Kidney (tissue), 14 donors: ENCODE results near the gene AATK. TPM values are rescaled to one million over a fixed set of nuclear protein-coding genes. Genes with fewer than 3 reads are reported as not detected.
"Not testable (repeated sequence)": the region's sequence is repeated elsewhere in the genome, so short reads cannot be mapped to it uniquely, and the experiment has no call there.

Experiments used
- DNase-seq, 5 donors: peaks; one replicate each; pipeline ENCODE4 v3.0.0-alpha.2; 2013 to 2020
- FAIRE-seq: peaks from 2 replicates; lab custom pipeline; 2012; peaks lifted over from hg19 to GRCh38; lab: Jason Lieb, UNC
- H3K27ac ChIP-seq, 2 donors: one replicate each; pipeline ENCODE4 v1.7.0; 2013; ENCODE audit warnings: low read depth in 2 of 2, low read length in 2 of 2, inconsistent platforms in 1 of 2
- H3K27me3 ChIP-seq: one replicate; pipeline ENCODE4 v1.7.1; 2013; ENCODE audit warnings: low read length, inconsistent platforms; ENCODE audit not compliant: control insufficient read depth, insufficient read depth
- H3K36me3 ChIP-seq, 3 donors: one replicate each; pipeline versions ENCODE4 v1.7.0 to v1.7.1; 2013; ENCODE audit warnings: low read length in 3 of 3, control low read depth in 1 of 3, inconsistent platforms in 1 of 3; ENCODE audit not compliant: insufficient read depth in 3 of 3, control insufficient read depth in 2 of 3
- H3K4me1 ChIP-seq, 3 donors: one replicate each; pipeline versions ENCODE4 v1.7.0 to v1.7.1; 2013; ENCODE audit warnings: low read length in 3 of 3, inconsistent platforms in 1 of 3, low read depth in 1 of 3; ENCODE audit not compliant: control insufficient read depth in 2 of 3, insufficient read depth in 2 of 3
- H3K4me3 ChIP-seq, 3 donors: one replicate each; pipeline versions ENCODE4 v1.7.0 to v1.8.1; 2013; ENCODE audit warnings: low read length in 3 of 3, control low read depth in 1 of 3, inconsistent platforms in 1 of 3
- H3K9ac ChIP-seq, 3 donors: one replicate each; pipeline versions ENCODE4 v1.7.0 to v1.7.1; 2013; ENCODE audit warnings: low read length in 3 of 3, control low read depth in 1 of 3, inconsistent platforms in 1 of 3
- H3K9me3 ChIP-seq, 3 donors: one replicate each; pipeline versions ENCODE4 v1.7.0 to v1.7.1; 2013; ENCODE audit warnings: low read length in 3 of 3, control low read depth in 1 of 3, inconsistent platforms in 1 of 3; ENCODE audit not compliant: control insufficient read depth in 2 of 3, insufficient read depth in 1 of 3
- CTCF ChIP-seq: IDR thresholded peaks from 3 replicates; pipeline ENCODE4 v1.5.1; 2012; ENCODE audit warnings: mild to moderate bottlenecking, moderate library complexity, borderline replicate concordance; ENCODE audit not compliant: insufficient read depth; ENCODE audit errors: extremely low read depth
- intact Hi-C: fragments of 100-400 bp; cut with DNase I; formaldehyde crosslinking; loops from one replicate; pipeline ENCODE4 v1.11.1; 2022
- polyA plus RNA-seq: library from polyadenylated mRNA; stranded (reverse); fragments of 350-450 nt; fragmentation: Illumina TruSeq; extraction: RNeasy Lipid Tissue Mini Kit (QIAGEN cat#74804); gene quantifications from one replicate; pipeline ENCODE4 v1.2.3, GENCODE V29; 2014; ENCODE audit warnings: low read depth, low replicate concordance; ENCODE audit not compliant: insufficient read depth
- total RNA-seq: library from RNA; stranded (reverse); fragmentation: NEBNext Ultra II Directional; extraction: Animal tissue kit (Norgen Biotek cat#: 25700); gene quantifications from one replicate; pipeline ENCODE4 v1.2.1, GENCODE V29; 2021
- donor health status: control.
- donor health status: control.
- donor health status: control.
- donor health status: control.
- donor health status: control.
- donor health status: DM: yes; HTN: yes; CAD: no.
- donor health status: Normal renal cell carcinoma (clear cell type).

Gene AATK
- total and polyA plus RNA-seq, 2 donors from 2014 or later = 0.65 to 4.2 TPM

- FAIRE-seq (no peak), DNase-seq (peak in 1 of 5 donors; percentile 68)
- no peak overlapping the region for H3K9ac ChIP-seq
Observed at GRCh38 chr17:81157848-81158687, 8.0 kb downstream of the AATK start.

GRCh38 chr17:81156866-81157805 is 8.9 kb downstream of the AATK start:
- Histone ChIP-seq H3K9me3 (no peaks in the 10 kb centered on the region), H3K4me3 (no peak overlapping the region), H3K27me3 (no peaks in the 10 kb centered on the region), H3K36me3 (no peaks in the 10 kb centered on the region), H3K9ac (no peak overlapping the region), H3K4me1 (no peaks in the 10 kb centered on the region), H3K27ac (no peak overlapping the region)
- DNase-seq (peak in 1 of 5 donors; percentile 56), FAIRE-seq (no peak)
- intact Hi-C loops = no loop called here
- TF ChIP-seq CTCF = no peak

More at GRCh38 chr17:81157848-81158687, 8.0 kb downstream of the AATK start:
- no peak overlapping the region for H3K4me3 ChIP-seq
- no peak for TF ChIP-seq CTCF
- no peaks in the 10 kb centered on the region for H3K4me1 ChIP-seq
- H3K9me3 ChIP-seq = no peaks in the 10 kb centered on the region
- no peak overlapping the region for H3K27ac ChIP-seq
- H3K27me3 ChIP-seq = no peaks in the 10 kb centered on the region
- intact Hi-C loops = no loop called here
- H3K36me3 ChIP-seq = no peaks in the 10 kb centered on the region

GRCh38 chr17:81154961-81155360 is 11.1 kb downstream of the AATK start:
- Histone ChIP-seq H3K36me3 (no peaks in the 10 kb centered on the region), H3K9ac (no peak overlapping the region), H3K4me1 (no peaks in the 10 kb centered on the region), H3K27ac (no peak overlapping the region), H3K9me3 (no peaks in the 10 kb centered on the region), H3K4me3 (no peak overlapping the region), H3K27me3 (no peaks in the 10 kb centered on the region)
- no peak for TF ChIP-seq CTCF
- DNase-seq = peak in 1 of 5 donors; percentile 28
- FAIRE-seq = no peak
- intact Hi-C loops = no loop called here

GRCh38 chr17:81154016-81154415 is 12.0 kb downstream of the AATK start:
- H3K27me3 ChIP-seq, H3K27ac ChIP-seq, H3K36me3 ChIP-seq, intact Hi-C loops, H3K4me1 ChIP-seq, H3K4me3 ChIP-seq, H3K9me3 ChIP-seq, FAIRE-seq, H3K9ac ChIP-seq: not testable (repeated sequence)
- DNase-seq = peak in 1 of 5 donors; percentile 7
